Measurements from ENCODE around the gene HOXC9.

The HOXC9 gene

DNA sequence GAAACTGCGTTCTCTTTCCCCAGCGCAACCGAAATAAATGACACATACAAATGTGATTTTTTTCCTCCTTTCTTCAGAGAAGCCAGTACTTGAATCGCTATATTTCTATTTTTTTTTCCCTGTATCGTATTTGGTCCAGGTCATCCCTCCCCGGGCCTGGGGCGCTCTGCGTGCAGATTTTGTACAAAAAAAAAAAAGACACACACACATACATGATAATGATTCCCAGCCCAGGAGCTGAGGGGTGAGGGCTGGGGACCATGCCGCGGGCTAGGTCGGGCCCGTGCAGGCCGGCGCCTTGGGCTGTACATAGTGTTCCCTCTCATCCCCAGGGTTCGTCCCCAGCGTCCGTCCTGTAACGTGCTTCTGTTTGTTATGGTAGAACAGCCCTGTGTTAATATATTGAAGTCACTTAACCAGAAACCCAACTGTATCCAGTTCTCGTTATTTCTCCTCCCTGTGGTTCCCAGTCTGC is 3.0 kb downstream of the HOXC9 start:
- DNase-seq = no peak

GRCh38 chr12:54003625-54004024 is 3.7 kb downstream of the HOXC9 start:
- DNase-seq = no peak

DNA sequence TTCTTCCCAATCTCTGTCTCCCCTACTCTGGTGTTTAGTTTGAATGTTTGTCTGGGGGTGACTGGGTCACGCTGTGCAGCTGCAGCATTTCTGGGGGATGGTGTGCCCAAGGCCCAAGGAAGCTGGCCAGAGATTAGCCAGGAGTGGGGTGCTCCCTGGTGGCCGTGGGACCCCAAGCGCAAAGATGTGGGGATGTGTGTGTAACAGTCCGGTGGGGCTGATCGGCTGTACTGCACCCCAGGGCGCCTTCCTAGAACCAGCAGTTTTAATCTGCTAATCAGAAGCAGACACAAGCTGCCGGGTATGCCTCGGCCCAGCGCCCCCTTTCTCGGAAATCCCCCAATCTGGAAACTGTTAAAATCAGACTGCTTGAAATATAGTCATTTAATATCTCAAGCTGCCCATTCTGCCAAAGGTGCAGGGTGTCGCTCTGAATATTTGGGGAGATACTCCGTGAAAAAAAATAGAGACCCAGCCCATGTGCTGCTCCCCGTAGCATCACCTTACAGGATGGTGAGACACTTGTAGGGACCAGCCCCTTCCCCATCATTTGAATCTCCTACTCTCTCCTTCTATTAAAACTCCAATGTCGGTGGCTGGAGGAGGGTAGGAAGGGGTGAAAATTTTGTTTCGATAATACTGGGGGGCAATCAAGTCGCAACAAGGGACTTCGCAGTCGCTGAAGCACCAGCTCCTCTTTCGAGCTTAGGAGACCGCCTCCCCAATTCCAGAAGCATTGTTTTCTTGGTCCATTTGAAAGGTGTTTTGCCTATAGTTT is 4.3 kb downstream of the HOXC9 start:
- DNase-seq = no peak

GRCh38 chr12:54004841-54005530 is 5.0 kb downstream of the HOXC9 start:
- no peak for DNase-seq

DNA sequence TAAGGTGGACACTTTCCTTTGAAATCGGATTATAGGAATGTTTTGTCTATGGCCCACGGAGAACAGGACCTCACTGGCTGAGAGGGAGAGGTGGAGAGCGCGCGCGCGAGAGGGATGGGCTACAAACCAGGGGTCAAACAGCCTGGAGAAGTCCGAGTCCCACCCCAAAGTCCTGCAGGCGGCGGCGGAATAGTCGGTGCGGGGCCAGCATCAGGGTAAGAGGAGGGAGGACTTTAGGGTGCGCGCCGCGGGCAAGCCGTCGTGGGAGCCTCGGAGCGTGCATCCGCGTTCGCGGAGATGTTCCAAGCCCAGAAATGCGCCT is 5.5 kb downstream of the HOXC9 start:
- DNase-seq = no peak

GRCh38 chr12:54005853-54006558 is 6.0 kb downstream of the HOXC9 start:
- peak; percentile 87 for DNase-seq

DNA sequence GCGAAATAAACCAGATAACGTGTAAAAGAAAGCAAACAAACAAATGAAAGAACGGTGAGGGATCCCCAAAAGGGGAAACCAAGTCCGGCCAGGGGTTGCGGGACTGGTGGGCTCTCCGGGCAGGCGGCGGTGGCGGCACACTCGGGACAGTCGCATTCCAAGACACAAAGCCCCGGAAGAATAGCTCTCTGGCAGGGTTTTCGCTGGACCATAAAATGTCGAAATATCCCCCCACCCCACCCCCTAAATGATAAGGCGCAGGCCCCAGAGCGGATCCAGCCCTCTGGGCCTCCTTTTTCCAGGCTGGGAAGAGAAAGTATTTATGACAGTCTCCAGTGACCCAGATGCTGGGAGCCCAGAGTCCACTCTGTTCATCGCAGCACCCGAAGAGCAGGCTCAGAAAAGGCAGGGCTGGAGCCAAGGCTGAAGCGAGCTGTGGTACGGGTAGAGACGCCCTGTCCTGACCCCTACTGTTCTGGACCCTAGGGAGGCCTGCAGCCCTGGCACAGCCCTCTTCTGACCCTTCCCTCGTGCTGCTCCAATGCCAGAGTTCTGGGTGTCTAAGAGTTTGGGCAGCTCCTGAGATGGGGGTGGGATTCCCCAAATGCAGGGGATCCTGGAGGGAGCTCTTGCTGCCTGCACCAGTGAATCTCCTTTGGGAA is 6.7 kb downstream of the HOXC9 start:
- no peak for DNase-seq

GRCh38 chr12:54007538-54008259 is 7.7 kb downstream of the HOXC9 start:
- DNase-seq = no peak

- DNase-seq = no peak
These were observed 8.2 kb downstream of the HOXC9 start for GRCh38 chr12:54008260-54008552.

DNA sequence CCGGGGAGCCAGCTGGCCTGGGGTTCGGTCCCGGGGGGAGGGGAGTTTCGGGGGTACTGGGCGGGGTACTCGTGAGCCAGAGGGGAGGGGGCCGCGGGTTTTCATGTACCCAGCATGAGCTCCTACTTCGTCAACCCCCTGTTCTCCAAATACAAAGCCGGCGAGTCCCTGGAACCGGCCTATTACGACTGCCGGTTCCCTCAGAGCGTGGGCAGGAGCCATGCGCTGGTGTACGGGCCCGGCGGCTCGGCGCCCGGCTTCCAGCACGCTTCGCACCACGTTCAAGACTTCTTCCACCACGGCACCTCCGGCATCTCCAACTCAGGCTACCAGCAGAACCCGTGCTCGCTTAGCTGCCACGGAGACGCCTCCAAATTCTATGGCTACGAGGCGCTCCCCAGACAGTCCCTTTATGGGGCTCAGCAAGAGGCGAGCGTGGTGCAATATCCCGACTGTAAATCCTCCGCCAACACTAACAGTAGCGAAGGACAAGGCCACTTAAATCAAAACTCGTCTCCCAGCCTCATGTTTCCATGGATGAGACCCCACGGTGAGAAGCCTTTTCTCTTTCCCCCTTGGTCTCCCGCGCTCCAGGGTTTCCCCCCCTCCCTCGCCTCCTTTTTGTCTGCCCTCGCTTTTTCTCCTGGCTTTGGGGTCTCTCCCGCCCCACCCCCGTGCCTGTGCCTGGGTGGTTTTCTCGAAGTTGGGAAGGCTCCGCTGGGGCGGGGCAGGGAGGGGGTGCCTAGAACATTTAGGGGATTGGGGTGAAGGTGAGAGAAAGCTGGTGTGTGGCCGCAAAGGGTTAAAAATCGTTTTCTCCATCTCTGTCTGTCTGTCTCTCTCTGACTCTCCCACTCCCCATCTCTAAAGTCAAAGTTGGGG is 9.5 kb downstream of the HOXC9 start:
- peak; percentile 28 for DNase-seq

- DNase-seq = no peak
These were observed 10.4 kb downstream of the HOXC9 start for GRCh38 chr12:54010053-54010971.

DNA sequence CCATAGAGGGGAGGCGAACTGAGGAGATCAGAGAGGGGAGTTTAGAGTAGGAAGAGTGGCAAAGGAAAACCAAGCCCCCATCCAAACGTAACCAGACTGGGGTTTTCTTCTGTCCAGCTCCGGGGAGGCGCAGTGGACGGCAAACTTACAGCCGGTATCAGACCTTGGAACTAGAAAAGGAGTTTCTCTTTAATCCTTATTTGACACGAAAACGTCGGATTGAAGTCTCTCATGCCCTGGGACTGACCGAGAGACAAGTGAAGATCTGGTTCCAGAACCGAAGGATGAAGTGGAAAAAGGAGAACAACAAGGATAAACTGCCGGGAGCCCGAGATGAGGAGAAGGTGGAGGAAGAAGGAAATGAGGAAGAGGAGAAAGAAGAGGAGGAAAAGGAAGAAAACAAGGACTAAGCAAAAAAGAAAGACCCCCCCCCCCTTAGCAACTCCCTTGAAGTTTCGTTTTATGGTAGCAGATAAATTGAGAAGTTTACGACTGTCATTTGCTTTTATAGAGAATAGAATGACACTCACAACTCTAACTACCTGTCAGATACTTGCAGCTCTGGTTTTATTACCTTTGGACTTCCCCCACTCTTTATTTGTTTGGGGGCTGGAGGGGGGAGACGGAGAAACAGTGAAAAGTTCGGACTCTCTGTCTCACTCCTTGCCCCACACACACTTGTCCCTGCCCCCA is 11.2 kb downstream of the HOXC9 start:
- DNase-seq = no peak

DNA sequence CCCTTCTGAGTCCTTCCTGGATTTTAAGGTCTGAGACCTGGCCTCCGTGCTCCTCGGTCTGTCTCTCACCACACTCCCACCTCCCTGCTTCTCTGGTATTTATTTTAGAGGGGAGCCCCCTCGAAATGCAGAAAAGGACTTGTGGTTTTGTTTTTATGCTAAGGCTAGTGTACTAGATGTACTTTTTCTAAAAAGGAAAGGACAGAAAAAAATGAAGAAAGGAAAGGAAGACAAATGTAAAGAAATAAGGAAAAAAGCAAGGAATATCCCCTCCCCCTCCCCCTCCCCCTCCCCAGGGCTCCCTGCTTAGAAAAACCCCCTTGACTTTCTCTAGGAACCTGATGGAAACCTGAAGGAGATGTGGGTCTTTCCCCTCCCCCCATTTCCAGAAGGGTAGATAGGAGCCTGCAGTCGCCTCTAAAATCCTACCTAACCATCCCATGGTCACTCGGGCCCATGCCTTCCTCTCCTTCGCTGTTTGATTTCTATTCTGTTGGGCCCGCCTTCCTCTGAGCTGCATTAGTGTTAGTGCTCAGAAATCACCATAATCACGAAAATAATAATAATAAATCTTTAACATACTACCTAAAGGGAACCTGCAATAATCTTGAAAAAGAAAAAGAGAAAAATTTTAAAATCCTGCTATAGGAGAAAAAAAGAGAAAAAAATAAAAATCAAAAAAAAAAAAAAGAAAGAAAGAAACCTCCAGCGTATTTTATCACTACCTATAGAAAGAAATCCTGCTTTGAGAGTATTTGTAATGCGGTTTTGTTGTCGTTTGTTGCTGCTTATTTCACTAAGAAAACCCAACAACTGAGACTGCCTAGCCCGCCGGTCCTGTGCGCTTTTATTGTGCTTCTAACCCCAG is 11.9 kb downstream of the HOXC9 start:
- no peak for DNase-seq

- DNase-seq = no peak
These were observed 12.9 kb downstream of the HOXC9 start for GRCh38 chr12:54012631-54013409.

- no peak for DNase-seq
These were observed 14.5 kb downstream of the HOXC9 start for GRCh38 chr12:54014377-54015017.

- no peak for DNase-seq
These were observed 15.3 kb downstream of the HOXC9 start for GRCh38 chr12:54015018-54015931.

DNA sequence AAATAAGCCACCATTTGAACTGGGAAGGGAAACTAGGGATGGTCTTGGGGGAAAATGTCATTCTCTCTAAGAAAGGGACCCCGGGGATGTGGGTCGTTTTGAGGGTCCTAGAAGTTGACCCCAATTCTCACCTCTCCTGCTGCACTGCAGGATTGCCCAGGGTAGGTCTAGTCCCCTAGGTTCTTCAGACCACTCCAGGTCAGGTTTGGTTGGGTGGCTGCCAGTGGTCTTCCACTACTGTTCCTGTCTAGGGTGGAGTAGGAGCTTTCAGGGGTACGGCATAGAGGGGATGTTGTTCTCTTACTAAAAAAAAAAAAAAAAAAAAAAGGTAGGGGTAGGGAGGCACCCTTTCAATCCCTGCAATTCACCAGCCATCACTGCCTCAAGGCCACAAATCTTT is 16.1 kb downstream of the HOXC9 start:
- DNase-seq = no peak
